ENCODE data around the gene C1QL1. TPM values are rescaled to one million over a fixed set of nuclear protein-coding genes. Genes with fewer than 3 reads are reported as not detected.

The C1QL1 gene
- total and polyA plus RNA-seq, 9 of the 15 experiments (the other 6 are each of a cell fraction or from before 2014, with no cell fraction given): 0.07 to 0.12 (median 0.09) TPM; not detected in 6

GRCh38 chr17:44947461-44948314 lies 20.4 kb downstream of the C1QL1 start, which contains the start of gene KIF18B (continued):
- TF ChIP-seq ZNF609 (CRISPR knock-in tag; IDR thresholded peaks at IDR 0.05; ENCODE audit: borderline replicate concordance): 0 out of 2 replicates have a peak, but pooled peaks have one; percentile 43
- peak; percentile 98 for TF ChIP-seq ZBTB33 (CRISPR knock-in tag; IDR thresholded peaks at IDR 0.05)
- peak; percentile 87; the same call in 1 of the 2 replicates for TF ChIP-seq E2F5 (CRISPR knock-in tag; IDR thresholded peaks at IDR 0.05)
- no peak for TF ChIP-seq ZNF146 (CRISPR knock-in tag; IDR thresholded peaks at IDR 0.05; ENCODE audit: unreplicated experiment)
- 0 out of 2 replicates have a peak, but pooled peaks have one; percentile 18 for TF ChIP-seq MAFK (IDR thresholded peaks at IDR 0.05; ENCODE audit: low read length)
- TF ChIP-seq CHD2 (IDR thresholded peaks at IDR 0.05; ENCODE audit: low read depth, low read length): peak; percentile 92
- TF ChIP-seq TCF7 (IDR thresholded peaks at IDR 0.05; ENCODE audit: borderline replicate concordance): 0 out of 2 replicates have a peak, but pooled peaks have one; percentile 22
- TF ChIP-seq SLC30A9 (CRISPR knock-in tag; IDR thresholded peaks at IDR 0.05): no peak
- no peak for TF ChIP-seq EGR1 (conservative IDR thresholded peaks at IDR 0.05)
- peak; percentile 97 for TF ChIP-seq EP400 (IDR thresholded peaks at IDR 0.05)

Data from K562 (cell line).